NCI-H1694 (cell line): ENCODE results near the gene CTNND2.

Experiments
- DNase-seq: peaks from one replicate; lab custom pipeline; 2025; lab: John Stamatoyannopoulos, UW

The CTNND2 gene

DNA sequence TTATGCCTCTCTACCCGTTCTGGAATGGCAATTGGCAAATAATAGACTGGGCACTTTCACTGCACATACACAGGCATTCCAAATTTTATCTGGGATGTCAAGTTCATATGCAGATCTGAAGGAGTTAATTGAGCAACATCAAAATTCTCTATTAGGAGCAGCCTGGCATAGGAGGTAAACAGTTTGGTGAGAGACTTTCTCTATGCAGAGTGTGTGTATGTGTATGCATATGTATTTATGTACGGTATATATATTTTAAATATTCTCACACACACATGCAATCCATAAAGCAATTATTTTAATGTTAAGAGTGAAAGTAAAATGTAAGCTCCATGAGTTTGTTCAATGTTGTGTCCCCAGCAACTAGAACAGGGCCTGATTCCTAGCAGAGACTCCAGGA, 517.8 kb downstream of the CTNND2 start:
- no peak for DNase-seq

DNA sequence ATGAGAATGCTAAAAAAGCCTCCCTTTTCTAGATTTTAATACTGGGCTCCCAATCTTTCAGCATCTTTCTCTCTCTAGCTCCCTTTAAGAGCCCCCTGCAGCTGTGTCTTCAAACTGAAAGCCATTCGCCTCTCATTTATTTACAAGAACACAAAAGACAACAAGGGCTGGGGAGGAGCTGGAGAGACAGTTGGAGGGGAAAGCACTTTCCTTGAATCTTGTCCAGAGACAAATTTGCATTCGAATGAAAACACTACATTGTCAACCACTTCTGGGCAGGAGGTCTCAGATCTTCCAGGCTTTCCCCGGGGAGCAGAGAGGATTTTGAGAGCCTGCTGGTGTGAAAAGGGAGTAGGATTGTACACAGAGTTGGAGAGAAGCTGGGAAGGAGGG, 518.3 kb downstream of the CTNND2 start:
- DNase-seq: no peak

DNA sequence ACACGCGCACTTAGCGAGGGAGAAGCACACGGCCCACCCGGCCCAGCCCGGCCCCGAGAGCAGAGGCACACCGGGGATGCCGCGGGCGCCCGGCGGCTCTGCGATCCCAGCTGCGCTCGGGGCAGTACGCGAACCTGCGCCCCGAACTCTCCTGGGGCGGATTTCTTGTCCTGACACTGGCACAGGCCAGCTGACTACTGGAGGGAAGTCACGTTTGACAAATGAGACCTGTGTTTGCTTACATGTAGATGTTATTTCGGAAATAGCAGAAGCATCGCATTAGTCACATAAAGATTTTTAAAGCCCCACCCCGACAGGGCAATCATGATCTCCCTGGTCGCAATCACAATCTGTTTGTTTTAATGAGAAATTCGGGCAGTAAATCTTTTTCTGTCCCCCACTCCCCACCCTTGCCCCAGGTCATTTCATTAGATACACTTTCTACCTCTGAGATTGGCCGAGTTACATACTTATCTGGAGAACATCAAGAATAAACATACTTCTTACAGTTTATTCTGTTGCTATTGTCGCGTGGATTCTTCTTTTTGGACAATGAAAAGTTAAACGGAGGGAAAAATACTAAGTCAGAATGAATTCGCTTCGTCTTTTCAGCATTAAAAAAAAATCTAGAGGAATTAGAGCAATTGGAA, 518.9 kb downstream of the CTNND2 start:
- DNase-seq: no peak

DNA sequence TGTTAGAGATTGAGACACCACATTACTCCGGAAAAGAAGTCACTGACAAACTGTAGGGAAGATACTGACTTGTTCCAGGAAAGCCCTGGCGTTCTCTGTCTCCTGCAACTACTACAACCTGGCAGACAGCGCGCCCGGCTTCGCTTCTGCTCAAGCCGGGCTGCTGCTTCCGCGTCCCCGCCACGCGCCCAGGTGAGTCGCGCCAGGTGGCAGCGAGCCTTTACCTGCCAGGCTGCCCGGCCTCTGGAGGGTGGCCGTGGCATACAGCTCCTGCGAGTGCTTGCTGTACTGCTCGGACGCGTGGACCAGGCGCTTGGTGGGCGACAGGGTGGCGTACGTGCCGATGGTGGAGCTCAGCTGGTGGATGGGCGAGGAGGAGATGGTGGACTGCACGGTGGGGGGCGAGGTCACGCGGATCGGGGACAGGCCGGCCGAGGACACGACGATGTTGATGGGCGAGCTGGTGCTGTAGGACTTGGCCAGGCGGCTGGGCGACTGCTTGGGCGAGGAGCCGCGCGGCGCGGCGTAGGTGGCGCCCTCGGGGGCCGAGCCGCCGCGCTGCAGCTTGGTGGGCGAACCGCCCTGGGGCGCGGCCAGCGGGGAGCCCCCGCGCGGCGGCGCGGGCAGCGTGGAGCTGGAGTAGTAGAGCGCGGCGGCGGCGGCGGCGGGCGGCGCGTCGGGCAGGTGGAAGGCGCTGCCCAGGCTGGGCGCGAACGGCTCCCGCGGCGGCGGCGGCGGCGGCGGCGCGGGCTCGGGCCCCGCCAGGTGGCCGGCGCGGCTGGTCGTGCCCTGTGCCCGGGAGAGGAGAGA, 519.6 kb downstream of the CTNND2 start:
- no peak for DNase-seq

DNA sequence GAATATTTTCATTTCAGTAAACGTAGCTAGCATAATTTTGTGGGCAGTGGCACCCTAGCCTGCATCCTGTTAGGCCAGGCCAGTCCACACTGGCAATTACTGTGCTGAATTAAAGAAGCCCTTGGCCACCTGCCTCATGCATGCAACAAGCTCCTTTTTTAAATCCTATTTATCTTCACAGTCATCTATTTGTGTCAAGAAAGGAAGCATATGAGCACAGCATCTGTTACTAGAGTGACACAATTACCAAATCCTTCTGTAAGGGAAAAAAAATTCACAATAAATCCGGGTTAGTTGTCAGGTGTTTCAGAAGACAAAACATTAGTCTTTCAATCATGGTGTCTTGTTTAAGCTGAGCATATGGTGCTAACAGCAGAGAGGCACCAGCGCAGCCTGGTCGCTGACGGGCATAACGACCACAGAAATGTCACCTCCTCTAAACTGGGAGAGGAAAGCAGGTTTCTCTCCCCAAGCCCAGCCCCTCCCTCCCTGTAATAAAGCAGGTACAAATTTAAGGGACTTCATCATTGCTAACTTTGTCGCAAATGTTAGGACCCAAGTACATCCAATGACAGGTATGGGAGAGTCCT, 520.6 kb downstream of the CTNND2 start:
- peak; percentile 78 for DNase-seq

DNA sequence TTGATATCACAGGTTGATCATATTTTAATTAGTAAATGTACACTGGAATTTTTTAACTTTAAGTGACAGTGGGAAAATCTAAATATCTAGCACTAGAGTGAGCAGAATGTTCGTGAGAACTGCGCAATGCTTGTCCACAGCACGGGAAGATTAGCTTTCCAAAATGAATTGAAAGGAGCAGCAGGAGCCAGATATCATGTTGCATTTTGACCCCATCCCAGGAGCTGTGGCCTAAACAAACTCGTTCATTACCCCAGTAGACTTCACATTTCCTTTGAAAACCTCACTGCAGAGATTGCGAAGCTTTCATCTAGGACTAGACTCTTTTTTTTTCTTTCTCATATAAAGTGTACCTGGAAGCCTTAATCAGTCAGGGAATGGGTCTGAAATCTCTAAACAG, 525.8 kb downstream of the CTNND2 start:
- no peak for DNase-seq

DNA sequence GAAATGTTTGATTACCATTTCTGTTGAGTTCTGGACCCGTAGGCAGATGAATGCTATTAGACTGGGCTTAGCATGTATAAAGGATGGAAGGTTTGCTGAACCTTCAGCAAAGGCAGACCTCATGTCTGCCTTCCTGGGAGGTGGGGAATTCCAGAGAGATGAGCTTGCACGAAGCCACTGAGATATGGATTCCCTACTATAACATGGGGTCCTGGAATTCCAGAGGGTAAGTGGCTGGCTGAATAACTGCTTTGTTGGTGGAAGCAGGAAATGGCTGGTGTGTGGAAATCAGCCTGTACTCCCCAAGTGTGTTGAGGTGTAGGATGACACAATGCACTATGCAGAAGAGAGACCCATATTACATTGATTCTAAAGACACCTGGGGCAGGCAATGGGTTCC, 526.4 kb downstream of the CTNND2 start:
- DNase-seq: no peak

DNA sequence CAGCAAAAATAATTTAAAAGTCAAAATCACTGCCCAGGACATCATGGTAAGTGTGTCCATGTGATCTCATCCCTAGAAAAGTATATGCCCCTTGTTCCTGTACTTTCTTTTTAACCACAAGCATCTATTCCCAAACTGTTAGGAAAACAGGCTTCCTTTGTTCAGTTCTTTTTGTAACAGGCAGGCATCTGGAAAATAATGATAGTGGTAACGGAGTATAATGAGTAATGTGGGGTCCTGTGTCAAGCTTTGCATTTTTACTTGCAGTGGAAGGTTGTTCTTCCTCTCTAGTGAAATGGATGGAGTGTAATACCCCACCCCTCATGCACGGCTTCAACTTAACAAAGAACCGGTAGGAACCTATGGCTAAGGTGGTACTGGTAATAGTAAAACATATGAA, 532.1 kb downstream of the CTNND2 start:
- DNase-seq: no peak

DNA sequence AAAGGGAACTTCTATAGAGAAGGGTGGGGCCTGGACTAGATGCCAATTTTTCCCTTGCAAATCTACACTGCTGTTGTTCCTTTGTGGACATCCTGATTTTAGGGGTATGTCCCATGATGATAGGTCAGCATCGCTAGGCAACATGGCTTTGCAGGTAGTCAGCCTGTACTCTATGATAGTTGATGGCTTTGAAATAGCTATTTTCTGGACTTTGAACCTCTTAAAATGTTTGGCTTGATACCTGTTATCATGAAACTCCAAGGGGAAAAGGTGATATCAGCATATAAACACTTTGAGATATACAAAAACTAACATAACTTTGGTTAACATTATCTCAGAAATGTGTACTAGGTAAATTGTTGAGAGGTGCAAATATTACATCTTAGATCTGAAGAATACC, 533.2 kb downstream of the CTNND2 start:
- DNase-seq: no peak

DNA sequence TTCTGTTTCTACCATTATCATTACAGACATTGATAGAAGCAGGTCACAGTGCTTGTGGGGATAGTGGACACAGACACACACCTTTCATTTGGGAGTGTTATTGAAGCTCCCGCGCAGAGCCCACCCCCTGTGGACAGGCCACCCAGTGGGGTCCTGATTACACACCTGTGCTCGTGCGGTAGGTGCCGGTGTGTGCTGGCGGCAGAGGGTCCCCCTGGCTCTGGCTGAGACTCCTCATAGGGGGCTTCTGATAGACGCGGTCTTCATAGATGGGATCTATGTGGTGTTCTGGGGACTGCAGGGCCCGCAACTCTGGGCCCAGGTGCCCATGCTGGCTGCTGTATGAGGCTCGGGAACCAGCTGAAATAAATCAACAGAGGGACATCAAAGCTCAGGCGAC, 539.7 kb downstream of the CTNND2 start:
- DNase-seq: no peak

DNA sequence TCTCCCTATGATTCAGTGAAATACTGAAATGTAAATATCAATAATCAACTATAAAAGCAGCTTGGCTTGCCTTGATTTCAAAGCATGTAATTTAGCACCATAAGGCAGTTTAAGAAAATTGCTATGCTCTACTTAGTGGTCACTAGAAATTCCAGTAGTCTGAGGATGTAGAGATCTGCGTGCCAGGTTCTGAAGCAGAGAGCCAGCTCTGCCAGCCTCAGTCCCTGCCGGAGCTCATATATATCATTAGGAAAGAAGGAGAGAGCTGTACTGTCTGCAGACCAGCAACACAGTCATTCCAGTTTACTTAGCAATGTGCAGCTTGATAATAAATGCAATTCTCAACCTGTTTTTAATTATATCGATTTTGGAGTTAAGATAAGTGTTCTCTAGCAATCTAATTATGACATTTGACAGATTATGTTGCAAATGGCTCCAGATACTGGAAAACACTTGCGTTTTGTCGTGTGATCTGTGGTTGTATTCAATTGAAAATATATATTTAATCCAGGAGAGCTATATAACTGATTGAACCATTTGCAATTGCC, 540.5 kb downstream of the CTNND2 start:
- DNase-seq: no peak

DNA sequence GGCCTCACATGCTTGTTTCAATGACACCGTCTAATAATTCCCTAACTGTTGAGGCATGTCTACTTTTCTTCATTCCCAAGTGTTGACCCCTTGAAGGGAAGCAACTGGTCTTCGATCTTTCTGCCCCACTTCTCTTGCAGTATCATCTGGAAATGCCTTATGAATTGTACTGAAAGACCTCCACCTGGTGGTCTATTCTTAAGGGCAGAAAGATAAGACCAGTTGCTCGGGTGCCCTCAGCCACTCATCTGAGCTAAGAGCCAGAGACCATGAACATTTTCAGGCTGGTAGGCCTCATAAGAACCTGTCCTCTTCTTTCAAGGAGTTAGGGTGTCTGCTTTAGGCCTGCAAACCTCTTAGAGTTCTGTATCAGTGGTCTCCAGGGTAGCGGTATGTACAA, 542.5 kb downstream of the CTNND2 start:
- no peak for DNase-seq

DNA sequence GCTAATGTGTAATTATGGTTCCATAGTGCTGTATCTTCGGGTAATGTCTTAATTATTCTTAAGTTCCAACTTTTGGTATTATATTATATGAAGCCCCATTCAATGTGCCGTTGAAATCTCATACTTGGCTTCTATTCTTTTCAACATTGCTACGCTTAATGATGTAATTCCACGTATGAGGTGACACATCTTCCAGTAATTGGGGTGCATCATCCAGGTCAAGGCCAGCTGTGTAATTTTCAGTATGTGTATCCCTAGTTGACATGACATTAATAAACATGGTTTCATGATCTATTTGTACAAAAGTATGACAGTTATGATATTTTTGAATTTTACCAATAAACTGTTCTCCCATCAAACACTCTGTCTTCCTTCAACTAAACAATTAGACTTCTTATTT, 546.3 kb downstream of the CTNND2 start:
- no peak for DNase-seq

DNA sequence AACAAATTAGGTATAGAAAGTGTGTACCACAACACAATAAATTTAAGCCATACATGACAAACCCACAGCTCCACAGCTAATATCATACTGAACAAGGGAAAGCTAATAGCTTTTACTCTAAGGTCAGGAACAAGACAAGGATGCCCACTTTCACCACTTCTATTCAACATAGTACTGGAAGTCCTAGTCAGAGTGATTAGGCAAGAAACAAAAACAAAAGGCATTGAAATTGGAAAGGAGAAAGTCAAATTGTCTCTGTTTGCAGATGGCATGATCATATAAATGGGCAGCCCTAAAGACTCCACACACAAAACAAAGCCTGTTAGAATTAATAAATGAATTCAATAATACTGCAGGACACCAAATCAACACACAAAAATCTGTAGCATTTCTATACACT, 548.8 kb downstream of the CTNND2 start:
- no peak for DNase-seq

DNA sequence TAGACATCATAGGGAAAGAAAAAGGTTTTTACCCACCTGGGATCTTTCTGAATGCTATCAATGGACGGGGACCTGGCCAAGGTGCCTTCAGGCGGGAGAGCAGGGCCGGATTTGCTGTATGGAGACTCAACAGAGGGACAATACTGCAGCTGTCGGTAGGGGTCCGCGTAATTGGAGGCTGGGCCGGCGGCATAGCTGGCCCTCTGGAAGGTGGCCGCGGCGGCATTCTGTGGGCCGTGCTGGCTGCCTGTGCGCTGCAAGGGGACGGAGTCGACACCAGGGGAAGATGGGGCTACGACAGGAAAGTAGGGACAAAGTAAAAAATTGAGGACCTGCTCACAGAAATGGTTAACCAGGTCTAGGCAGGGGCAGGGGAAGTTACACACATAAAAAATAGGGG, 557.9 kb downstream of the CTNND2 start:
- DNase-seq: no peak

DNA sequence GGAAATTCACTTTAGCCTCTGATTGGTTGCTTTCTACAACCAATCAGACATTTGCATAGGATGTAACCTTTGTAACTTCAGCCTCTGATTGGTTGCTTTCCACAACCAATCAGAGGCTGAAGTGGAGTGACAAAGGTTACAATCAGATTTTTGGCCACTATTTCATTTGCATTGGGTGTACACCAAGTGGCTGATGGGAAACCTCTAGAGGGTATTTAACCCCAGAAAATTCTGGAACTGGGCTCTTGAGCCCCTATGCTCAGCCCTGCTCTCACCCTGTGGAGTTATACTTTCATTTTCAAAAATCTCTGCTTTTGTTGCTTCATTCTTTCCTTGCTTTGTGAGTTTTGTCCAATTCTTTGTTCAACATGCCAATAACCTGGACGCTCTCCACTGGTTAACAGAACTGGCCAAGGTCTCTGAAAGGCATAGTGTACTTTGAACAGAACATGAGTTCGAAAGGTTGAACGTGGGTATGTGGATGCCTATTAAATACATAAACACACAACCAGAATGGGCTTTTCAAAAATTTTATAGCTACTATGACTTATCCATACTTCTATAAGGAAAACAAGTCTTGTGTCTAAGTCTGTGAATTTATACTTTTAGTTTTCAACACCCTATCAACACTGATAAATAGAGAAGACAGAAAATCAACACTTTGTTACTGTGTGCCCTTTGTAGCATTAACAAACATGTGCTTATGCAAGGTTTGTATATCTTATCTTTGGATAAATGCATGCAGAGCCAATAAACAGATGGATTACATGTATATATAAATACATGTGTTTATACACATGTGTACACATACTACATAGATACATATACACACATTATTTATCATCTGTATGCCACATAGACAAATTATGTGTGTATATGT, 568.1 kb downstream of the CTNND2 start:
- no peak for DNase-seq

DNA sequence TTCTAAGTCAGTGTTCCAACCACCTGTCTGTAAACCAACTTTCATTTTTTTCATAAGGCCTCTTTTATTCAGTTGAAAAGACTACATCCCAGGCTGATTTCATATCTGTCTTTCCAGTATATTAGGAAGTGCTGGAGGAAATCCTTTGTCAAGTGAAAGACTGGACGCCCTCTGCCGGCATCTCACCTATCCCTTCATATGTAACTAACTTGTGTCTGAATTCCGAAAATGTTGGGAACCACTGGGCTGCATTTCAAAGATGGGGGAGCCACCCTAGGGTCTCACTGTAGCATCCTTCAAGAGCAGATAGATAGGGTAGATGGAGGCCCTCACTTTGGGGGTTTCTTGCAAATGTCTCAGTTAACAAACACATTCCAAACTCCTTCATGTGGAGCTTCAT, 569.8 kb downstream of the CTNND2 start:
- DNase-seq: no peak

DNA sequence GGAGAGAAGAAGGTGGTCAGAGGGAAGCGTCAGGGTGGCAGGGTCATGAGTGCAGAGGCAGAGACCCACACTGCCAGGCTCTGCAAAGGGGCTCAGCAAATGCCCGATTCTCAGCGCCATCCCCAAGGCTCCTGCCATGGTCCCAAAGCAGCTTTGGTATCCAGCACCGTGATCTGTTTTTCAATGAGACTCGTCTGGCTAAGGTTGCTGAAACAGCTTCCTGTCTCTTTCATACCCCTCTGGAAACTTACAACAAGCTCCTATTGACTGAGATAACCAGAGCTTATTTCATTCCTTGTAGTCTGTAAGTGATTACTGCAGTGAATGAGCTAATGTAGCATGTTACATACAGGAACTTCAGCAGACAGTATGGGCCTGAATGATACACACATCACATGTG, 574.6 kb downstream of the CTNND2 start:
- DNase-seq: no peak

DNA sequence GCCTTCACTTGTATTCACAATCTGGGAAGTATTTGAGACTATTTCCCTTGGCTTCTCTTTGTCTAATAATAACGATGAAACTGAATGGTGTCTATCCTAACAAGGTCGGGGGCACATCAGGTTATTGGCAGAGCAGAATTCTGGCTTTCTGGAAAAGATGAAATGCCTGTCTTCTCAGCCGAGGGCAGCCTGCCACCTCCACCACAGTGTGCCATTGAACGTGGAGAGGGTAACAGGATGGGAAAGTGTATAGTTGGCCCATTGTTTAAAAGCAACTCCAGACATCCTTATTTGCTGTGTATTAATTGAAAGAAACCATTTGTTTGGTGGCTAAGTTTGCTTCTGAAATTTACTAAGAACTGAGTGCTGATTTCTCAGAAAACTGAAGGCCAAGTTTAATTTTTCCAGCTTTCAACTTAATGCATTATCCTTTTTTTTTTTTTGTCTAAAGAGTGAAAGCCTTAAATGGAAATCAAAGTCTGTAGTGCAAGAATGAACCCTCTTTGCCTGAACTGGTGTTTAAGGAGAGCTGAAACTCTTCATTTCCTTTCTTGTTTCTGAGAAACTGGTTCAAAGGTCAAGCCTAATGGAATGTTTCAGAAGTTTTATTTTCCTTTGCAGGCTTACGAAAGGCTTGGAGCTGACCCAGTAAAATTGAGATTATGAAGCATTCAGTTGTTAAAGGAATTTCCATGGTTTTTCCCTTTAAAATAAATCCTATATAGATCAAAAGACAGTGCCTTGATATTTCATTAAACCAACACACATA, 579.5 kb downstream of the CTNND2 start:
- DNase-seq: no peak

DNA sequence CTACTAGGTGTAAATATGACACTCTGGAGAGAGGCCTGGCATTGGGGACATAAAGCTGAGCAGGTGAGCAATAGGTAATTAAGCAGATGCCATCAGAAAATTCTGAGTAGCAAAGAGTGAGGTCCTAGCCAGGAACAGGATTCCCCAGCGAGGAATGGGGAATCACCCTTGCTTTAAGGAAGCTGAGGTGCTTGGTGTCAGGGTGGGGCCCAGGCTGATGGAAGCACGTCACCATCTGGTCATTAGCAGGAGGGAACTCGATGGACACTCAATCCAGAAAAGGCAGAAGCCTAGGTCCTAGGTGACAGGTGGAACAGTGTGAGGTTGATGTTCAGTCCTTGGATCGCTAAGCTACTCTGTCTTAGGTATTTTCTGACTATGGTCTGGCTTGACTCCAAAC, 580.5 kb downstream of the CTNND2 start:
- no peak for DNase-seq

DNA sequence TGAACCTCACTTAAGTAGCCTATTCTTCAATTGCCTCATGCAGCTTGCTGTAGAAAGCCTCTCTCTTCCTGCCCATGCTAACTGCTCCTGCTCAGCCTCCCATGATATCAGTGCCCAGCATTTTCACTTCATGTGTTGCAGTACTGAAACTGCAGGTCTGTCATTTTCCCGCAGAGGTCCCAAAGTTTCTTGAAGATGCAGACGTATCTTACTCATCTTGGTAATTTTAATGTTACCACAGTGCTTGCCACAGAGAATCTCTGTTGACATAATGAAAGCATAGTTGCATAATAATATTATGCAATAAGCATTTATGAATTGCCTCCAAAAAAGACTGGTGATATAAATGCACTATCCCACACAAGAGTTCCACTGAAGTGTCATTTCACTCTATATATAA, 582.1 kb downstream of the CTNND2 start:
- no peak for DNase-seq
